Fibroblast of pulmonary artery (primary cell): ENCODE results near the gene SNCAIP.

Experiments
- DNase-seq: peaks from one replicate; pipeline ENCODE4 v3.0.0-alpha.2; 2010; ENCODE audit warnings: low read depth
- H3K4me3 ChIP-seq: replicated peaks from 2 replicates; pipeline ENCODE4 v1.5.1; 2011; ENCODE audit warnings: low read depth, mild to moderate bottlenecking, control low read depth, low read length, moderate library complexity
- TF ChIP-seq, protein P1 (sequence below): IDR thresholded peaks from 2 replicates; pipeline ENCODE4 v1.5.1; 2011; ENCODE audit warnings: mild to moderate bottlenecking, control low read depth, low read length, inconsistent platforms; ENCODE audit errors: missing control alignments

SNCAIP gene

DNA sequence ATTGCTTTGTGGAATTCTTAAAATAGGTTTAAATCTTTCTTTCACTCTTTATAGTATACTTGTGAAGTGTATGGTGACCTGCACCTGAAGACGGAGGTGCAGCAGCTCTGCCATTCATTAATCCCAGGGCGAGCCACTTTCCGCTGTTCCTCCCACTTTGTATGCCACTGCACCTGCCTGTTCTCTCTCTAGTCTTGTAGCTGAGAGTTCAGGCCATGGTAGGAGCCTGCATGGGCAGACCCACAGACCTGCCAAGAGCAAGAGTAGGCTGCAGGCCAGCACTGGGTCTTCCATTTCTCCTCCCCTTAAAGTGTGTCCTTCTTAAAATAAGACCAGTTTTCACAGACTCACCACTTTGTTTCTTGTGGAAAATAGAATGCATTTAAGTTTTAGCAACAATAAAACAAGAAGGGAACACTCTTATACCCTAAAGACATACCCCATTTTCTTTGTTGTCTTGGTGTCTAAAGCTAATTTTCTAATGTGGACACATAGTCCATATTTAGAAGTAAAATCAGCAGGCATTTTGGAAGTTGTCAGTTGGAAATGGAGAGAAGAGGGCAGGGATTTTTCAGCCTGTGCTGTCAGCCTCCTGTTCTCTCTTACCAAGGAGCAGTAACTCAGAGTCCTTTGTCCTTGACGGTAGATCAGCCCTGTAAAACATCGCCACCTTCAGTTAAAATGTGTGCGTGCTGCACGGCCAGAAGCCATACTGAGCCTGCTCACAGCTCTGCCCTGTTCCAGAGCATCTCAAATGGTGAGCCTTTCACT is 103.2 kb downstream of the SNCAIP start:
- peak; percentile 81 for DNase-seq
- TF ChIP-seq, protein P1, sequence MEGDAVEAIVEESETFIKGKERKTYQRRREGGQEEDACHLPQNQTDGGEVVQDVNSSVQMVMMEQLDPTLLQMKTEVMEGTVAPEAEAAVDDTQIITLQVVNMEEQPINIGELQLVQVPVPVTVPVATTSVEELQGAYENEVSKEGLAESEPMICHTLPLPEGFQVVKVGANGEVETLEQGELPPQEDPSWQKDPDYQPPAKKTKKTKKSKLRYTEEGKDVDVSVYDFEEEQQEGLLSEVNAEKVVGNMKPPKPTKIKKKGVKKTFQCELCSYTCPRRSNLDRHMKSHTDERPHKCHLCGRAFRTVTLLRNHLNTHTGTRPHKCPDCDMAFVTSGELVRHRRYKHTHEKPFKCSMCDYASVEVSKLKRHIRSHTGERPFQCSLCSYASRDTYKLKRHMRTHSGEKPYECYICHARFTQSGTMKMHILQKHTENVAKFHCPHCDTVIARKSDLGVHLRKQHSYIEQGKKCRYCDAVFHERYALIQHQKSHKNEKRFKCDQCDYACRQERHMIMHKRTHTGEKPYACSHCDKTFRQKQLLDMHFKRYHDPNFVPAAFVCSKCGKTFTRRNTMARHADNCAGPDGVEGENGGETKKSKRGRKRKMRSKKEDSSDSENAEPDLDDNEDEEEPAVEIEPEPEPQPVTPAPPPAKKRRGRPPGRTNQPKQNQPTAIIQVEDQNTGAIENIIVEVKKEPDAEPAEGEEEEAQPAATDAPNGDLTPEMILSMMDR, result peak; percentile 82
- H3K4me3 ChIP-seq, result no peak overlapping the region

DNA sequence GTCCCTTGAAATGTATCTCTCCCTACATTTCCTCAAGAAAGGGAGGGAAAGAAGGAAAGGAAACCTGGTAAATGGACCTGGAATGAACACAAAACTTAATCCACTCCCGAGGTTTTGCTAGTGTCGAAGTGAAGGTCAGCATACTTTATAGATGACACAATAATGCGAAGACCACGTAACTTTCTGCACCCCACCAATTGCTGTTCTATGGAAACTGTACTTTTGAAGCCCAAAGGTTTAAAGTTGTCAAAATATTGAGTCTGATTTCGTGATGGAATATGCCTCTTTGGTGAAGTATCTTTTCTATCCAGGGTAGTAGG is 103.7 kb downstream of the SNCAIP start:
- no peak overlapping the region for H3K4me3 ChIP-seq
- DNase-seq, result no peak

DNA sequence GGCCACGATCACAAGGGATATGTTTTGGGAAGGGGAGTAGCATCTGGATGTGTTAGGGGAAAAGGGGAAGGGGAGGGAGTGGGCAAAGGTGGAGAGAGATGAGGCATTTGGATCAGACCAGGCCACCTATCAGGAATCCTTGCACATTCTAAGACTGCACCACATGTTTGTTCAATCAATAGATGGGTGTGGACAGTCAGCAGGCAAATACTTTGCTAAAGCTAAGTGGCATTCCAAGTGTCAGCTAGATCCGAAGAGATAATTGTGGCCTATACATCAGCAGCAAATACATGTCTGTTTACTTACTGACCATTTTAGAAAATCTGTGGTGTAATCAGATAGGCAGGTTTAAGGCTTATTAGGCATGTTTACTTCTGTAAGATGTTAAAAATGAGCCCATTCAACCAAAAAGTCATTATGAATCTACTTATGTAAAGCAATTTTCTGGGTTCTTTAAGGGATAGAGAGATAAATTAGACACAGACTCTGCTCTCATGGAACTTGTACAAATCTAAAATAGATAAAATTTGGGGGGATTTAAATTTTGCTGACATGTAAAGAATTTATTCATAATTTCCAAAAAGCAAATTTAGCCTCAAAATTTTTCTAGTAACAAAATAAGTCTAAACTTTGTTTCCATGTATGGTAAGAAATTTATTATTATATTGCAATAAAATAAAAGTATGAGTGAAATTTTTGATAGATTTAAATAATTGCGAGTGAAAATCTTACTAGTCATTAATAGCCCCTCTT is 107.3 kb downstream of the SNCAIP start:
- DNase-seq, result no peak
- TF ChIP-seq, protein P1, result no peak
- no peak overlapping the region for H3K4me3 ChIP-seq

More for the DNA sequence above, 103.7 kb downstream of the SNCAIP start:
- TF ChIP-seq, protein P1, result no peak

DNA sequence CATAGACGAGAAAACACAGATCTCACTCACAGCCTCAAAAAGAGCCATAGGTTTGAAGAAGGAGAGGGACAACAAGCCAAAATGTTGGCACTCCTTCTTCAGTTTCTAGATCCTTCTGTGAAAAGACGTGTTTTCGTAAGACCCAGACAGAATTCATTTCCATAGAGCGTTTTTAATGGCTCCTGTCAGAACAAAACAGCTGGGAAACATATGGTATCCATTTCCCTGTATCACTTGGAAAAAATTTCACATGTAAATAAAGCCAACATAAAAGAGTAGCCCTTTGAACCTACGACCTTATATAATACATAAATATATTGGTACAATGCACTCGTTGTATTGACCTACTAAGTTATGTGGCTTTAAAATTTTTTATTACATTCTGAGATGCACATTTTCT is 108.1 kb downstream of the SNCAIP start:
- TF ChIP-seq, protein P1, result no peak
- no peak overlapping the region for H3K4me3 ChIP-seq
- DNase-seq, result no peak

DNA sequence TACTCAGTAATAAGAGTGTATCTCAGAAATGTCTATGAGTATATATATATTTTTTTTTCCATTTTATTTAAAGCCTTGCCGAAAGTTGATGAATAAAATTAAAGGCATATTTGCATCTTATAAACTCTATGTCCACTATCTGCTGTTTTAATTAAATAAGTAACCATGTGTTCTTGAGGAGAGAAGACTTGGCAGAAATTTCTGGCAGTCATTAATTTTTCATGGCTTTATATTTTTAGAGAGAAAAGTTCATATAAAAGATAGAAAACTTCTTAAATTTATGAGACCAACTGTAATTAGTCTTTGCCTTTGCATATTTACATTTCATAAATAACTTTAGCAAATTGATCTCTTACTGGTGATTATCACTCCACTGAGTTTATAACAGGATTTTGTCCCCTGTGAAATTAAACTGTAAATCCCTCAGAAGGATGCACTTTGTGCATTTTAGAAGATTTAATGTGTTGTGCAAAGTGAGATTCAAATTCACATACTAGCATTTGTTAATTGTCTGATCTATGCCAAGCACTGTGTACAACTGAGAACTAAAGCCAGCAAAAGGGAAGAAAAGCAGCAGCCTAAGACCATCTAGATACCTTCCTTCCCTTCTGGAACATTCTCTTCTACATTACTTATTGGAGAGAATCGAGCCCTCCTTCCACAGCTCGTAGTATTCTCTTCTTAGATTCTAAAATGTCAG is 108.7 kb downstream of the SNCAIP start:
- TF ChIP-seq, protein P1, result no peak
- no peak overlapping the region for H3K4me3 ChIP-seq
- DNase-seq, result no peak

DNA sequence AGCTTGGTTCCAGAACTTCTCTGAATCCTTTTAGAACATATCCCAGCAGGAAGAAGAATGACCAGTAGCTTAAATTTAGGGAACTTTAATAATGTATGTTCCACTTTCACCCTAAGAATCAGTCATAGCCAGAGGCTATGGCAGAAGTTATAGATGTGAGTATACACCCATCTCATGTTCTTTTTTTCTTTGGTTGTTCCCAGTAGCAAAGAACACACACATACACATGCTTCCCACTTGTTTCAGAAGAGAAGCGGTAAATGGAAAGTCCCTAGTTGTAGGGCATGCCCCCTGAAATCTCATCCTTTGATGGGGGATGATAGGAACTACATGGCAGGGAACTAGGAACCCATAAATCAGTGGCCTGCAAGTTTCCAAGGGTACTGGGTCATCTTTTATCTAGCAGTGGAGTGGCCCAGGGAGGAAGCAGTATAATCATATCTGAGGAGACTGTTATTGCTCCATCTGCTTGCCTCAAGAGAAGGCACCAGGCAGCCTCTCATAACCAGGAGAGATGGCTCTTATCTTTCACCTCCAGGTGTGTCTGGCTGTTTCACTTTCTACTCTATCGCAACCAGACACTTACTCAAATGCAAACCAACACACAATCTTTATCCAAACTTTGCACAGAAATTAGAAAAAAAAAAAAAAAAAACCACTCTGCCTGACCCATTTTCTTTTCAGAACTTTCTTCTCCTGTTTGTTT is 109.5 kb downstream of the SNCAIP start:
- DNase-seq, result no peak
- TF ChIP-seq, protein P1, result no peak
- H3K4me3 ChIP-seq, result no peak overlapping the region
